AG09309 (cell line): ENCODE results near the gene HSP90AB1.

Source experiments
- DNase-seq: peaks from one replicate; pipeline ENCODE4 v3.0.0-alpha.2; 2010; ENCODE audit warnings: low read depth
- H3K4me3 ChIP-seq: 2 replicates; pipeline ENCODE4 v1.5.1; 2011; ENCODE audit warnings: mild to moderate bottlenecking, low read depth, low read length, moderate library complexity; ENCODE audit not compliant: control insufficient read depth
- TF ChIP-seq, protein P1 (sequence below): IDR thresholded peaks from 2 replicates; pipeline ENCODE4 v1.5.1; 2011; ENCODE audit warnings: mild to moderate bottlenecking, low read depth, low read length, inconsistent platforms; ENCODE audit not compliant: insufficient read depth, control insufficient read depth; ENCODE audit errors: missing control alignments

HSP90AB1 gene

DNA sequence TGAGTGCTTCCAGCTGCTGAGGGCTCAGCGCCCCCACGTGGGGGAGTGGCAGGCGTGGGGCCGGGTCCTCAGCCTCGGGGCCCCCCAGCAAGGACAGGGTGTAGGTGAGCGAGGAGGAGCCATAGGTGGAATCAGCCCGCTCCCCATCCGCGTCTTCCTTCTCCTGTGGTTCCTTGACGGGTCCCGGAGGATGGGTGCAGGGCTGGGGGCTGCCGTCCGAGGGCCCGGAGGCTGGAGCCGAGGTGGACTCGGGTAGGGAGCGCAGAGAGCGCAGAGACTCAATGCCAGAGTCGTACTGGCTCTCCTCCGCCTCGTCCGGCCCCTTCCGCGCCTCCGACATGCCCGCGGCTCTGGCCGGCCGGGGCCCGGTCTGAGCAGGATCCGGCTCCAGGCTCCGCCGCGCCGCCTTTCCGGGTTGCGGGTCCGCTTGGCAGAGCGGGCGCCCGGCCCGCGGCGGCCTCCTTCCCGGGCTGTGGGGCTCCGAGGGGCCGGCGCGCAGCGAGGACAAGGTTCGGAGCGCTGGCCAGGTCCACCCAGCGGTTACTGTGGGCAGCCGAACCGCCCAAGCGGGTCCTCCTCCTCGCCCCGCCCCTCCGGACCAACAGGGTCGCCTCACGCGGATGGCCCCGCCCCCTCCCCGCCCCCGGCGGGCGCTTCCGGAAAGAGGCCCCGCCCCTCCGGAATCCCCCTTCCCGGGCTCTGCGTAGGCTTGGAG is 18.3 kb downstream of the HSP90AB1 start, which contains the start of gene NFKBIE:
TSS of gene NFKBIE (minus strand) at position 545 of the 715 bp plus-strand sequence. CDS start at position 340, 205 bp downstream.
- TF ChIP-seq, protein P1, sequence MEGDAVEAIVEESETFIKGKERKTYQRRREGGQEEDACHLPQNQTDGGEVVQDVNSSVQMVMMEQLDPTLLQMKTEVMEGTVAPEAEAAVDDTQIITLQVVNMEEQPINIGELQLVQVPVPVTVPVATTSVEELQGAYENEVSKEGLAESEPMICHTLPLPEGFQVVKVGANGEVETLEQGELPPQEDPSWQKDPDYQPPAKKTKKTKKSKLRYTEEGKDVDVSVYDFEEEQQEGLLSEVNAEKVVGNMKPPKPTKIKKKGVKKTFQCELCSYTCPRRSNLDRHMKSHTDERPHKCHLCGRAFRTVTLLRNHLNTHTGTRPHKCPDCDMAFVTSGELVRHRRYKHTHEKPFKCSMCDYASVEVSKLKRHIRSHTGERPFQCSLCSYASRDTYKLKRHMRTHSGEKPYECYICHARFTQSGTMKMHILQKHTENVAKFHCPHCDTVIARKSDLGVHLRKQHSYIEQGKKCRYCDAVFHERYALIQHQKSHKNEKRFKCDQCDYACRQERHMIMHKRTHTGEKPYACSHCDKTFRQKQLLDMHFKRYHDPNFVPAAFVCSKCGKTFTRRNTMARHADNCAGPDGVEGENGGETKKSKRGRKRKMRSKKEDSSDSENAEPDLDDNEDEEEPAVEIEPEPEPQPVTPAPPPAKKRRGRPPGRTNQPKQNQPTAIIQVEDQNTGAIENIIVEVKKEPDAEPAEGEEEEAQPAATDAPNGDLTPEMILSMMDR = peak; percentile 34
- H3K4me3 ChIP-seq = peak within 1 kb of the TSS; percentile 93
- DNase-seq = peak; percentile 52

DNA sequence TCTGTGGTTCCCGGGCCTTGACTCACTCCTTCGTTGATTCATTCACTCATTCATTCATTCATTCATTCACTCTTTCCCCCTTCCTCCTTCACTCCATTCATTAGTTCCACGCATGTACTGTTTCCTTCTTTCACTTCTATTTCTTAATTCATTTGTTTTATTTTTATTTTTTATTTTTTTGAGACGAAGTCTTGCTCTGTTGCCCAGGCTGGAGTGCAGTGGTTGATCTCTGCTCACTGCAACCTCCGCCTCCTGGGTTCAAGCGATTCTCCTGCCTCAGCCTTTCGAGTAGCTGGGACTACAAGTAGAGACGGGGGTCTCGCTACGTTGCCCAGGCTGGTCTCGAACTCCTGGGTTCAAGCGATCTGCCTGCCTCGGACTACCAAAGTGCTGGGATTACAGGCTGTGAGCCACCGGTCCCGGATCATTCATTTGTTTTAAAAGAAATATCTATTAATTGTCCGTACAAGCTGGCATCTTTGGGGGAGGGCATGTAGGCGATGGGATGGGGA is 18.9 kb downstream of the HSP90AB1 start:
- no peak overlapping the region; the same call in 1 of the 2 replicates for H3K4me3 ChIP-seq
- DNase-seq = no peak
- TF ChIP-seq, protein P1 = no peak

DNA sequence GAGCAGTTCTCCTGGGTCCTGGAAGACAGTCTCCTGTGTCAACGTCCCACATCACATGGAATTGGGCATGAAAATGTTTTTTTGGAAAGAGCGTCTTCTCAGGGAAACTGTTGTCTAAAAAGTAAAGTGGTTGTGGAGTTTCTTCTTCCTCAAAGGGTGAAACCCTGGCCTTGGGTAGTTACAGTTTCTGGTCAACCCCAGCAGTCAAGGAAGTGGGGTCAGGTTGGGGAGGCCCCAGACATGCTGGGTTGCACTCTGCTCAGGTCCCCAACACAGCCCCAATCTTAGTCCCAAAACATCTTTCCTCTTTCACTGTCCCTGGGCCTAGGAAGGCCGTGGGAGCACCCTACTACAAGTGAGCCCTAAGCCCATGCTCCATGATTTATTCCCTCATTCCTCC is 19.4 kb downstream of the HSP90AB1 start:
- H3K4me3 ChIP-seq = no peak overlapping the region
- TF ChIP-seq, protein P1 = no peak
- no peak for DNase-seq

DNA sequence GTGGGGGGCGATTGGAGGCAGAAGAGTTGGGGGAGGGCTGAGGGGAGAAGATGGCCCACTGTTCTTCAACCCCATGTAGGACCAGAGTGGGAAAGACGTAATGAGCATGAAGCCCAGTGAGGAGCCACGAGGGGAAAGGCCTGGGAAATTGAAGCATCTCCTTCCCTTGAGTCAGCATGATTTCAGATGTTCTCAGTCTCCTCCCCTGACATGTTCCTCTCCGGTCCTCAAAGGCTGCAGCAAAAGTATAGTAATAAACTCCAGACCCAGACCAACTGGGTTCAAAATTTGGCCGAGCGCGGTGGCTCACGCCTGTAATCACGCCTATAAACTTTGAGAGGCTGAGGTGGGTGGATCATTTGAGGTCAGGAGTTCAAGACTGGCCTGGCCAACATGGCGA is 20.4 kb downstream of the HSP90AB1 start:
- TF ChIP-seq, protein P1 = no peak
- DNase-seq = no peak
- no peak overlapping the region for H3K4me3 ChIP-seq

DNA sequence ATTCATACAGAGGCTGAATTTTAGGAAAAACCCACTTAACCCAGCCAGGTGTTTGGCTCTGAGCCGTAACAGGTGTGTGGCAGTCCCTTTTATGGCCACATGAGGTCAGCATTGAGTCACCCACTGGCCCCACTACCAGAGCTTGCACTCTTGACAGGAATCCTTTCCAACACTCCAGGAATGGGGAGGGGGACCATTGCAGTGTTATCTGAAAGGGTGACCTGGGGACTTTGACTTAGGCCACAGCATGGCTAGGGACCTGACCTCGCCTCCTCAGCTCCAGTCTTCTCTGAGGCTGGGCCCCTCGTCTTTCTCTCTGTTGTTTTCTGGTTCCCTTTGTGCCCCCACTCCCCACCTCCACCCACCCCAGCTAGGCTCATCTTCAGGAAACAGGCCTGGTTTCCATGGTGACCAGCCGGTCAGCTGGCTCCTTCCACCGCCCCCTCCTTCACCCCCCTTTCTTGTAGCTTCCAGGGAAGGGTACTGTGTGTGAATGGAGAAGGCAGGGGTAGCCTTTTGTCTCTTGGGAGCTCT is 21.3 kb downstream of the HSP90AB1 start:
- TF ChIP-seq, protein P1 = peak; percentile 94
- no peak for DNase-seq
- H3K4me3 ChIP-seq = no peak overlapping the region

DNA sequence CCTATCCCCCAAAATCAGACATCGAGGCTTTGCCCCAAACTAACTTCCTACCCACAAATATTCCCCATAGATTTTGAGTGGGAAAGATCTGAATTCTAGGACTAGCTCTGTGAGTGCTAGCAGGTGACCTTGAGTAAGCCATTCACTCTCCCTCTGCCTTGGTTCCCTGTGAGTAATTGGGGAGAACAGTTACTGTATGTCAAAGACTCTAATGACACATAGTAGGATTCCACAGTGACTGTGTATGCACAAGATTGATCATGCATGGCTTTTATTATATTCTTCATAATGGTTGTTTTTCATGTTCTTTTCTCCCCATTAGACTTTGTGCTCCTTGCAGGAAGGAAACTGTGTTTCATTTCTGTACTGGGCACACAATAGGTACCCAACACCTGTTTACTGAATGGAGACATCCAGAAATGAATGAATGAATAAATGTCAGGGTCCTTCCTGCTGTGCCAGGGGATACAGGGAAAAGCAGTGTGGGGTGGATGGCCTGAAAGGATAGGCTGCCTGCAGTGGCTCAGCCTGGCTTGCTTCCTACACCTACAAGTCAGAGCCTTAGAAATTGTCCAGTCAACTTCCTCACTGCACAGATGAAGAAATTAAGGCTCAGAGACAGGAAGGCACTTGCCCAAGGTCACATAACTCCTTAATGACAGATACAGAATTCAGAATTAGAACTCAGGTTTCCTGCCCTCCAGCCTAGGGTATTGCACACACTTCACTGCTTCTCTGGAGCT is 22.4 kb downstream of the HSP90AB1 start:
- TF ChIP-seq, protein P1 = no peak
- DNase-seq = no peak
- H3K4me3 ChIP-seq = no peak overlapping the region
